ENCODE results near the gene ENDOV. TPM values are rescaled to one million over a fixed set of nuclear protein-coding genes. Genes with fewer than 3 reads are reported as not detected.

ENDOV gene
- total RNA-seq, 1 donor from 2014 or later: 11.7 TPM

GRCh38 chr17:80442764-80443163 lies 27.8 kb downstream of the ENDOV start:
- intact Hi-C loops (cut with DNase I): no loop called here
- no peak for ATAC-seq (ENCODE audit: poor library complexity)
- no peak for DNase-seq

- no peak for DNase-seq
- intact Hi-C loops (cut with DNase I): no loop called here
Measured at GRCh38 chr17:80443498-80443897, 28.5 kb downstream of the ENDOV start.

GRCh38 chr17:80443916-80444643 lies 29.1 kb downstream of the ENDOV start:
- no peak for DNase-seq
- intact Hi-C loops (cut with DNase I): no loop called here
- no peak for ATAC-seq (ENCODE audit: poor library complexity)

More at GRCh38 chr17:80443498-80443897, 28.5 kb downstream of the ENDOV start:
- no peak for ATAC-seq (ENCODE audit: poor library complexity)

GRCh38 chr17:80444644-80444979 lies 29.6 kb downstream of the ENDOV start:
- DNase-seq (no peak), ATAC-seq (ENCODE audit: poor library complexity) (no peak)
- intact Hi-C loops (cut with DNase I): no loop called here

- ATAC-seq (ENCODE audit: poor library complexity) (no peak), DNase-seq (no peak)
- intact Hi-C loops (cut with DNase I): no loop called here
Measured at GRCh38 chr17:80445007-80445725, 30.2 kb downstream of the ENDOV start.

GRCh38 chr17:80445726-80446110 lies 30.8 kb downstream of the ENDOV start:
- intact Hi-C loops (cut with DNase I): no loop called here
- DNase-seq: no peak

GRCh38 chr17:80446645-80447405 lies 31.9 kb downstream of the ENDOV start:
- ATAC-seq (ENCODE audit: poor library complexity) (no peak), DNase-seq (no peak)
- intact Hi-C loops (cut with DNase I): no loop called here

More at GRCh38 chr17:80445726-80446110, 30.8 kb downstream of the ENDOV start:
- no peak for ATAC-seq (ENCODE audit: poor library complexity)

- DNase-seq (no peak), ATAC-seq (ENCODE audit: poor library complexity) (no peak)
- intact Hi-C loops (cut with DNase I): no loop called here
Measured at GRCh38 chr17:80447790-80448189, 32.8 kb downstream of the ENDOV start.

GRCh38 chr17:80449194-80449929 lies 34.4 kb downstream of the ENDOV start:
- ATAC-seq (ENCODE audit: poor library complexity) (no peak), DNase-seq (no peak)
- intact Hi-C loops (cut with DNase I): no loop called here

GRCh38 chr17:80449930-80450576 lies 35.1 kb downstream of the ENDOV start:
- DNase-seq (no peak), ATAC-seq (ENCODE audit: poor library complexity) (no peak)
- intact Hi-C loops (cut with DNase I): no loop called here

GRCh38 chr17:80451104-80451775 lies 36.3 kb downstream of the ENDOV start:
- intact Hi-C loops (cut with DNase I): no loop called here
- no peak for DNase-seq

GRCh38 chr17:80452173-80452915 lies 37.4 kb downstream of the ENDOV start:
- DNase-seq (no peak), ATAC-seq (ENCODE audit: poor library complexity) (no peak)
- intact Hi-C loops (cut with DNase I): no loop called here

More at GRCh38 chr17:80451104-80451775, 36.3 kb downstream of the ENDOV start:
- no peak for ATAC-seq (ENCODE audit: poor library complexity)

GRCh38 chr17:80453126-80453997 lies 38.4 kb downstream of the ENDOV start:
- DNase-seq (no peak), ATAC-seq (ENCODE audit: poor library complexity) (no peak)
- intact Hi-C loops (cut with DNase I): no loop called here

GRCh38 chr17:80453998-80454556 lies 39.1 kb downstream of the ENDOV start:
- ATAC-seq (ENCODE audit: poor library complexity): peak; percentile 19
- no peak for DNase-seq
- intact Hi-C loops (cut with DNase I): no loop called here

- intact Hi-C loops (cut with DNase I): no loop called here
- ATAC-seq (ENCODE audit: poor library complexity) (peak; percentile 97), DNase-seq (peak; percentile 98)
Measured at GRCh38 chr17:80454557-80455335, 39.8 kb downstream of the ENDOV start.

Measured in Right ventricle myocardium superior (tissue), 1 donor.